Activated CD4-positive, alpha-beta memory T cell treated with anti-CD3 and anti-CD28 coated beads for 36 hours (primary cell): ENCODE data around the gene GOSR2. TPM values are rescaled to one million over a fixed set of nuclear protein-coding genes. Genes with fewer than 3 reads are reported as not detected.
"Not testable (repeated sequence)": the region's sequence is repeated elsewhere in the genome, so short reads cannot be mapped to it uniquely, and the experiment has no call there.

Experiments used
- CTCF ChIA-PET: fragments of 350-600 bp; sonication (Branson Sonifier 250); formaldehyde crosslinking; loops from one replicate; lab custom pipeline; 2021; ENCODE audit warnings: antibody characterized with exemption, inconsistent platforms; lab: Charles Lee
- POLR2A ChIA-PET: fragments of 350-600 bp; sonication (Branson Sonifier 250); formaldehyde crosslinking; loops from one replicate; lab custom pipeline; 2021; ENCODE audit warnings: antibody characterized with exemption; lab: Charles Lee
- DNase-seq: peaks from one replicate; pipeline ENCODE4 v3.0.0-alpha.2; 2020
- H3K27ac Mint-ChIP-seq: one replicate; pipeline ENCODE4 v1.8.0; 2021; ENCODE audit warnings: mixed read lengths
- H3K27me3 Mint-ChIP-seq: one replicate; pipeline ENCODE4 v1.8.0; 2021; ENCODE audit warnings: mixed read lengths
- H3K36me3 Mint-ChIP-seq: one replicate; pipeline ENCODE4 v1.8.0; 2021; ENCODE audit warnings: mixed read lengths
- H3K4me1 Mint-ChIP-seq: one replicate; pipeline ENCODE4 v1.8.0; 2021; ENCODE audit warnings: low read depth, mixed read lengths
- H3K4me3 Mint-ChIP-seq: one replicate; pipeline ENCODE4 v1.8.0; 2021; ENCODE audit warnings: mild to moderate bottlenecking, mixed read lengths
- H3K9me3 Mint-ChIP-seq: one replicate; pipeline ENCODE4 v1.8.0; 2021; ENCODE audit warnings: mixed read lengths
- intact Hi-C: fragments of 100-400 bp; cut with micrococcal nuclease; formaldehyde crosslinking; loops from one replicate; pipeline ENCODE4 v1.15.1; 2023
- total RNA-seq, 2 experiments: library from RNA; stranded (reverse); gene quantifications; one replicate each; pipeline ENCODE4 v1.2.3, GENCODE V29; 2021

GOSR2 gene
- total RNA-seq, 2 experiments from 2014 or later: 40.1 to 40.8 TPM

- H3K4me3 Mint-ChIP-seq: no peak overlapping the region
- DNase-seq: no peak
- H3K36me3 Mint-ChIP-seq: peaks cover 4% of the 10 kb centered on the region
- CTCF ChIA-PET: interaction anchor here (2.0 kb wide), 1 partner anchor 24 kb away, joined by 7 read pairs; no protein-coding TSS in a partner anchor
- intact Hi-C loops: no loop called here
- peaks cover 6% of the 10 kb centered on the region for H3K4me1 Mint-ChIP-seq
- POLR2A ChIA-PET: no interaction called here
- H3K27ac Mint-ChIP-seq: no peak overlapping the region
- no peaks in the 10 kb centered on the region for H3K27me3 Mint-ChIP-seq
- H3K9me3 Mint-ChIP-seq: peaks cover 2% of the 10 kb centered on the region
These were observed 5.4 kb upstream of the GOSR2 start for GRCh38 chr17:46917516-46917915.

GRCh38 chr17:46921962-46922361 is 998 bp upstream of the GOSR2 start:
- CTCF ChIA-PET: interaction anchor here (2.3 kb wide), 1 partner anchor 19 kb away, joined by 7 read pairs; no protein-coding TSS in a partner anchor
- peak overlapping the region; percentile 39 for H3K27ac Mint-ChIP-seq
- intact Hi-C loops: loop anchor here (5.0 kb wide), 1 partner anchor 145 kb away; no protein-coding TSS in a partner anchor

GRCh38 chr17:46922487-46922803 is 515 bp upstream of the GOSR2 start:
- no peaks in the 10 kb centered on the region for H3K27me3 Mint-ChIP-seq
- ChIA-PET CTCF (no interaction called here), POLR2A (no interaction called here)
- peak overlapping the region; percentile 99 for H3K27ac Mint-ChIP-seq
- H3K36me3 Mint-ChIP-seq: peaks cover 3% of the 10 kb centered on the region
- no peaks in the 10 kb centered on the region for H3K9me3 Mint-ChIP-seq
- intact Hi-C loops: loop anchor here (5.0 kb wide), 1 partner anchor 145 kb away; no protein-coding TSS in a partner anchor
- H3K4me3 Mint-ChIP-seq: peak overlapping the region; percentile 81
- DNase-seq: no peak
- peaks cover 46% of the 10 kb centered on the region for H3K4me1 Mint-ChIP-seq

More at GRCh38 chr17:46921962-46922361, 998 bp upstream of the GOSR2 start:
- DNase-seq, H3K27me3 Mint-ChIP-seq, H3K36me3 Mint-ChIP-seq, H3K9me3 Mint-ChIP-seq, POLR2A ChIA-PET: not testable (repeated sequence)
- Mint-ChIP-seq H3K4me1 (peaks cover 41% of the 10 kb centered on the region), H3K4me3 (peak overlapping the region; percentile 81)

- intact Hi-C loops: no loop called here
- Mint-ChIP-seq H3K4me3 (no peak overlapping the region), H3K27me3 (no peaks in the 10 kb centered on the region), H3K4me1 (peaks cover 64% of the 10 kb centered on the region), H3K9me3 (no peaks in the 10 kb centered on the region), H3K27ac (no peak overlapping the region), H3K36me3 (peaks cover 5% of the 10 kb centered on the region)
- DNase-seq: no peak
- POLR2A ChIA-PET: interaction anchor here (0.6 kb wide), 1 partner anchor 20 kb away, joined by 3 read pairs; no protein-coding TSS in a partner anchor
- CTCF ChIA-PET: interaction anchor here (0.7 to 1.0 kb wide), 2 partner anchors 16 to 17 kb away, joined by 3 to 4 read pairs; no protein-coding TSS in a partner anchor
These were observed 2.4 kb downstream of the GOSR2 start for GRCh38 chr17:46925185-46925868.

- no peaks in the 10 kb centered on the region for H3K27me3 Mint-ChIP-seq
- POLR2A ChIA-PET: no interaction called here
- intact Hi-C loops: no loop called here
- H3K36me3 Mint-ChIP-seq: peaks cover 22% of the 10 kb centered on the region
- CTCF ChIA-PET: no interaction called here
- no peak overlapping the region for H3K4me3 Mint-ChIP-seq
- H3K27ac Mint-ChIP-seq: no peak overlapping the region
- peaks cover 55% of the 10 kb centered on the region for H3K4me1 Mint-ChIP-seq
- H3K9me3 Mint-ChIP-seq: no peaks in the 10 kb centered on the region
- DNase-seq: no peak
These were observed 5.7 kb downstream of the GOSR2 start for GRCh38 chr17:46928467-46929261.

GRCh38 chr17:46929413-46929812 is 6.5 kb downstream of the GOSR2 start:
- Mint-ChIP-seq H3K4me3 (no peak overlapping the region), H3K9me3 (no peaks in the 10 kb centered on the region), H3K4me1 (peaks cover 49% of the 10 kb centered on the region), H3K27ac (no peak overlapping the region), H3K27me3 (no peaks in the 10 kb centered on the region), H3K36me3 (peaks cover 28% of the 10 kb centered on the region)
- intact Hi-C loops: no loop called here
- CTCF ChIA-PET: no interaction called here
- POLR2A ChIA-PET: no interaction called here
- no peak for DNase-seq

GRCh38 chr17:46930051-46930450 is 7.1 kb downstream of the GOSR2 start:
- ChIA-PET CTCF (interaction anchor here (1.0 to 1.4 kb wide), 2 partner anchors 12 to 94 kb away, joined by 3 to 11 read pairs; no protein-coding TSS in a partner anchor), POLR2A (no interaction called here)
- DNase-seq: no peak
- Mint-ChIP-seq H3K9me3 (no peaks in the 10 kb centered on the region), H3K4me1 (peaks cover 42% of the 10 kb centered on the region), H3K36me3 (peaks cover 30% of the 10 kb centered on the region), H3K27me3 (no peaks in the 10 kb centered on the region), H3K27ac (no peak overlapping the region), H3K4me3 (no peak overlapping the region)
- intact Hi-C loops: no loop called here

- ChIA-PET POLR2A (no interaction called here), CTCF (no interaction called here)
- intact Hi-C loops: no loop called here
- Mint-ChIP-seq H3K4me1 (peaks cover 27% of the 10 kb centered on the region), H3K9me3 (no peaks in the 10 kb centered on the region), H3K4me3 (no peak overlapping the region), H3K27me3 (no peaks in the 10 kb centered on the region), H3K36me3 (peaks cover 37% of the 10 kb centered on the region), H3K27ac (no peak overlapping the region)
- DNase-seq: no peak
These were observed 8.6 kb downstream of the GOSR2 start for GRCh38 chr17:46931596-46931995.

GRCh38 chr17:46935658-46936266 is 12.8 kb downstream of the GOSR2 start:
- Mint-ChIP-seq H3K36me3 (peaks cover 52% of the 10 kb centered on the region), H3K9me3 (no peaks in the 10 kb centered on the region), H3K4me3 (no peak overlapping the region), H3K27ac (no peak overlapping the region), H3K27me3 (no peaks in the 10 kb centered on the region), H3K4me1 (no peaks in the 10 kb centered on the region)
- ChIA-PET CTCF (no interaction called here), POLR2A (no interaction called here)
- intact Hi-C loops: no loop called here
- DNase-seq: no peak

GRCh38 chr17:46940692-46941404 is 17.9 kb downstream of the GOSR2 start:
- CTCF ChIA-PET: interaction anchor here (0.6 to 4.1 kb wide), 21 partner anchors 8 to 728 kb away, joined by 3 to 21 read pairs (median 4); no protein-coding TSS in a partner anchor
- intact Hi-C loops: loop anchor here (2.0 kb wide), 1 partner anchor 104 kb away; no protein-coding TSS in a partner anchor
- Mint-ChIP-seq H3K4me1 (peaks cover 14% of the 10 kb centered on the region), H3K36me3 (peaks cover 25% of the 10 kb centered on the region), H3K27me3 (no peaks in the 10 kb centered on the region), H3K4me3 (no peak overlapping the region), H3K9me3 (no peaks in the 10 kb centered on the region), H3K27ac (peak overlapping the region; percentile 51)
- DNase-seq: peak; percentile 81
- POLR2A ChIA-PET: no interaction called here

- Mint-ChIP-seq H3K27ac (no peak overlapping the region), H3K27me3 (no peaks in the 10 kb centered on the region), H3K36me3 (peaks cover 15% of the 10 kb centered on the region), H3K4me3 (no peak overlapping the region), H3K9me3 (no peaks in the 10 kb centered on the region), H3K4me1 (peaks cover 14% of the 10 kb centered on the region)
- ChIA-PET CTCF (interaction anchor here (0.6 to 4.1 kb wide), 27 partner anchors 8 to 1170 kb away, joined by 3 to 21 read pairs (median 3); partner anchors contain the start of gene RPRML), POLR2A (interaction anchor here (1.2 kb wide), 1 partner anchor 53 kb away, joined by 3 read pairs; no protein-coding TSS in a partner anchor)
- DNase-seq: peak; percentile 62
- intact Hi-C loops: loop anchor here (1.0 to 2.0 kb wide), 2 partner anchors 59 to 372 kb away; no protein-coding TSS in a partner anchor
These were observed 19.7 kb downstream of the GOSR2 start for GRCh38 chr17:46942441-46943217.
